Measurements from ENCODE around the gene ACSL3. TPM values are rescaled to one million over a fixed set of nuclear protein-coding genes. Genes with fewer than 3 reads are reported as not detected.

ACSL3 gene
- total RNA-seq, 1 experiment from 2014 or later = 236 TPM

DNA sequence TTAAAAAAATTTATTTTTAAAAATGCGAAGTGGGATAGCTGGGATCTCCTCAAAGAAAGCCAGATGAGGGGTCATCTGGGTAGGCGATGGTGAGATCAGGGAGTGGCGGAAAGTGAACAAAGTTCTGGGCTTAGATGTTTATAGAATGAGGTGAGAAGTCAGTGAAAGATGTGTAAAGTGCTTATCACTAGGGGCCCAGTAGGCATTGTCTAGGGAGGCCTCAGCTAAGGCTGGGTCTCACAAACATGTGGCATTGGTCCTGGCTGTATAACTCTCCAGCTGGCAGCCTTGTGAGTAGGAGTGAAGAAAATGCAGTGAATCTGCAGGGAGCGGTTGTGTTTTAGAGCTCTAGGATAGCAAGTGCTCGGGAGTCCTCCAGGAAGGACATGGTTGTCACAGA lies 10.5 kb downstream of the ACSL3 start:
- Histone ChIP-seq H3K79me2 (ENCODE audit: low read length) (peaks cover 99% of the 10 kb centered on the region), H3K9me3 (ENCODE audit: low read length) (no peaks in the 10 kb centered on the region), H3K36me3 (ENCODE audit: low read depth, low read length) (no peaks in the 10 kb centered on the region), H3K9ac (ENCODE audit: low read length) (no peak overlapping the region), H2AFZ (ENCODE audit: low read length) (no peak overlapping the region), H3K4me3 (ENCODE audit: low read length) (no peak overlapping the region), H3K27ac (ENCODE audit: low read length) (no peak overlapping the region), H3F3A (ENCODE audit: low read length, unreplicated experiment) (no peaks in the 10 kb centered on the region), H4K20me1 (ENCODE audit: low read length) (peaks cover 93% of the 10 kb centered on the region), H3K27me3 (ENCODE audit: low read length) (no peaks in the 10 kb centered on the region), H3K4me1 (ENCODE audit: insufficient read depth, low read length) (0 out of 2 replicates have a peak, but pooled peaks cover 6% of the 10 kb centered on the region), H3K9me2 (replicated peaks; ENCODE audit: low read length) (no peaks in the 10 kb centered on the region), H3K4me2 (ENCODE audit: low read length) (no peak overlapping the region)
- POLR2A ChIA-PET (ENCODE audit: unreplicated experiment) = no interaction called here
- CTCF ChIA-PET = no interaction called here
- no peak for TF ChIP-seq EZH2 (IDR thresholded peaks at IDR 0.05; ENCODE audit: low read length, unreplicated experiment)
- no peak for TF ChIP-seq EZH2phosphoT487 (IDR thresholded peaks at IDR 0.05; ENCODE audit: borderline replicate concordance, low read length)
- TF ChIP-seq CTCF (conservative IDR thresholded peaks at IDR 0.05; ENCODE audit: low read depth, low read length) = no peak
- ATAC-seq (no peak), DNase-seq (no peak)
- intact Hi-C loops (cut with micrococcal nuclease) = no loop called here
- BruUV-seq (replicated peaks) = no TSS peak

GRCh38 chr2:222872551-222872950 lies 11.7 kb downstream of the ACSL3 start:
- Histone ChIP-seq H2AFZ (ENCODE audit: low read length) (no peak overlapping the region), H3K27ac (ENCODE audit: low read length) (no peak overlapping the region), H4K20me1 (ENCODE audit: low read length) (peaks cover 96% of the 10 kb centered on the region), H3K4me1 (ENCODE audit: insufficient read depth, low read length) (peaks cover 16% of the 10 kb centered on the region), H3K27me3 (ENCODE audit: low read length) (no peaks in the 10 kb centered on the region), H3K4me2 (ENCODE audit: low read length) (no peak overlapping the region), H3K36me3 (ENCODE audit: low read depth, low read length) (no peaks in the 10 kb centered on the region), H3F3A (ENCODE audit: low read length, unreplicated experiment) (no peaks in the 10 kb centered on the region), H3K79me2 (ENCODE audit: low read length) (peaks cover 100% of the 10 kb centered on the region), H3K9ac (ENCODE audit: low read length) (no peak overlapping the region), H3K9me2 (replicated peaks; ENCODE audit: low read length) (no peaks in the 10 kb centered on the region), H3K9me3 (ENCODE audit: low read length) (no peaks in the 10 kb centered on the region), H3K4me3 (ENCODE audit: low read length) (no peak overlapping the region)
- BruUV-seq (replicated peaks) = no TSS peak
- CTCF ChIA-PET = no interaction called here
- POLR2A ChIA-PET (ENCODE audit: unreplicated experiment) = no interaction called here
- intact Hi-C loops (cut with micrococcal nuclease) = no loop called here
- DNase-seq (no peak), ATAC-seq (no peak)
- TF ChIP-seq EZH2 (IDR thresholded peaks at IDR 0.05; ENCODE audit: low read length, unreplicated experiment) (no peak), EZH2phosphoT487 (IDR thresholded peaks at IDR 0.05; ENCODE audit: borderline replicate concordance, low read length) (no peak), CTCF (conservative IDR thresholded peaks at IDR 0.05; ENCODE audit: low read depth, low read length) (no peak)

- Histone ChIP-seq H3K9ac (ENCODE audit: low read length) (no peak overlapping the region), H3K36me3 (ENCODE audit: low read depth, low read length) (no peaks in the 10 kb centered on the region), H3K79me2 (ENCODE audit: low read length) (peaks cover 100% of the 10 kb centered on the region), H3K9me2 (replicated peaks; ENCODE audit: low read length) (no peaks in the 10 kb centered on the region), H2AFZ (ENCODE audit: low read length) (no peak overlapping the region), H3K4me2 (ENCODE audit: low read length) (no peak overlapping the region), H3K4me1 (ENCODE audit: insufficient read depth, low read length) (peaks cover 37% of the 10 kb centered on the region), H3K27ac (ENCODE audit: low read length) (no peak overlapping the region), H4K20me1 (ENCODE audit: low read length) (peaks cover 94% of the 10 kb centered on the region), H3K9me3 (ENCODE audit: low read length) (no peaks in the 10 kb centered on the region), H3F3A (ENCODE audit: low read length, unreplicated experiment) (peaks cover 12% of the 10 kb centered on the region), H3K27me3 (ENCODE audit: low read length) (no peaks in the 10 kb centered on the region), H3K4me3 (ENCODE audit: low read length) (no peak overlapping the region)
- intact Hi-C loops (cut with micrococcal nuclease) = no loop called here
- no peak for DNase-seq
- no peak for ATAC-seq
- BruUV-seq (replicated peaks) = no TSS peak
- CTCF ChIA-PET = no interaction called here
- TF ChIP-seq EZH2 (IDR thresholded peaks at IDR 0.05; ENCODE audit: low read length, unreplicated experiment) (no peak), CTCF (conservative IDR thresholded peaks at IDR 0.05; ENCODE audit: low read depth, low read length) (no peak)
- POLR2A ChIA-PET (ENCODE audit: unreplicated experiment) = no interaction called here
Measured at GRCh38 chr2:222875482-222875881, 14.6 kb downstream of the ACSL3 start.
